ENCODE results near the gene MDH2. TPM values are rescaled to one million over a fixed set of nuclear protein-coding genes. Genes with fewer than 3 reads are reported as not detected.

MDH2 gene
- total and polyA plus RNA-seq, 2 of the 8 experiments (the other 6 are each of a cell fraction or from before 2014, with no cell fraction given) = 203 to 254 TPM

- Histone ChIP-seq H3K18ac (ENCODE audit: extremely low read depth, low read length) (no peak overlapping the region), H3K27me3 (replicated peaks in 1 of 4; ENCODE audit: control insufficient read depth in 3 of 4, extremely low read depth in 1 of 4, insufficient read depth in 3 of 4, low read length in 3 of 4) (no peaks in the 10 kb centered on the region), H2BK15ac (ENCODE audit: low read length) (no peak overlapping the region), H4K8ac (ENCODE audit: extremely low read depth, insufficient read depth, low read length) (no peak overlapping the region), H3K56ac (replicated peaks; ENCODE audit: insufficient read length, low read depth, low read length) (no peak overlapping the region), H3K14ac (ENCODE audit: insufficient read length) (no peak overlapping the region), H3K9ac (replicated peaks in 1 of 4; ENCODE audit: extremely low read depth in 1 of 4, low read depth in 3 of 4, low read length in 3 of 4) (no peak overlapping the region), H2BK120ac (replicated peaks; ENCODE audit: low read depth, low read length) (no peak overlapping the region), H2BK20ac (ENCODE audit: low read length) (no peak overlapping the region), H3K27ac (ENCODE audit: low read depth, low read length) (no peak overlapping the region), H4K5ac (ENCODE audit: insufficient read length, low read depth, low read length) (no peak overlapping the region), H3K79me2 (ENCODE audit: control insufficient read depth in 1 of 2, insufficient read depth in 2 of 2, low read length in 2 of 2) (no peaks in the 10 kb centered on the region), H2BK5ac (ENCODE audit: low read depth, low read length) (no peak overlapping the region), H4K20me1 (replicated peaks in 1 of 2; ENCODE audit: control insufficient read depth in 1 of 2, insufficient read depth in 2 of 2, low read length in 2 of 2) (no peaks in the 10 kb centered on the region), H3K23me2 (ENCODE audit: low read depth, low read length) (no peaks in the 10 kb centered on the region), H3K4me3 (ENCODE audit: extremely low read depth in 1 of 4, insufficient read depth in 2 of 4, low read depth in 3 of 4, low read length in 4 of 4) (no peak overlapping the region), H3K4me2 (ENCODE audit: insufficient read depth in 1 of 2, low read depth in 2 of 2, low read length in 2 of 2) (no peak overlapping the region), H2AFZ (ENCODE audit: low read length) (no peak overlapping the region), H3K9me3 (ENCODE audit: insufficient read depth in 2 of 2, low read depth in 1 of 2, low read length in 1 of 2) (no peaks in the 10 kb centered on the region), H3K79me1 (ENCODE audit: low read depth, low read length) (no peaks in the 10 kb centered on the region), H4K91ac (replicated peaks; ENCODE audit: insufficient read length, low read length) (no peak overlapping the region), H3K4me1 (replicated peaks in 1 of 4; ENCODE audit: control insufficient read depth in 3 of 4, insufficient read depth in 4 of 4, low read length in 3 of 4) (no peaks in the 10 kb centered on the region), H3K4ac (replicated peaks; ENCODE audit: insufficient read length, low read depth, low read length) (no peak overlapping the region), H2BK12ac (ENCODE audit: low read depth, low read length) (no peak overlapping the region), H2AK5ac (ENCODE audit: low read depth, low read length) (no peak overlapping the region), H3K23ac (ENCODE audit: insufficient read length) (no peak overlapping the region), H3K36me3 (ENCODE audit: control insufficient read depth in 2 of 4, insufficient read depth in 4 of 4, low read length in 3 of 4) (peaks cover 0 to 4% (median 0%) of the 10 kb centered on the region in 4 experiments; a peak in 1 of 8 replicates)
- FAIRE-seq = no peak
- no peak for DNase-seq (ENCODE audit: low read depth in 1 of 2, low spot score in 2 of 2)
- ChIA-PET POLR2A (ENCODE audit: partially characterized antibody) (no interaction called here), CTCF (ENCODE audit: partially characterized antibody) (interaction anchor here (0.7 to 3.3 kb wide), 4 partner anchors 11 to 59 kb away, joined by 3 to 18 read pairs (median 4); no protein-coding TSS in a partner anchor)
- 93% methylated on average over 3 of the region's 3 CpGs; no CpG with 5 or more reads in 1 of the 2 experiments for WGBS, 2 experiments (ENCODE audit: extremely low coverage in 1 of 2, insufficient coverage in 1 of 2, insufficient read length in 1 of 2, insufficient replicate concordance in 2 of 2, low coverage in 1 of 2, low lambda C conversion rate in 2 of 2, missing lambda C conversion rate in 1 of 2)
- no peak for TF ChIP-seq SIN3A (conservative IDR thresholded peaks at IDR 0.05 in 1 of 2, IDR thresholded peaks at IDR 0.05 in 1 of 2; ENCODE audit: low read depth in 1 of 2, low read length in 2 of 2)
- no peak for TF ChIP-seq SRF (IDR thresholded peaks at IDR 0.05; ENCODE audit: low read depth, low read length)
- no peak for TF ChIP-seq CHD1 (IDR thresholded peaks at IDR 0.05; ENCODE audit: low read depth, low read length)
- TF ChIP-seq TBP (IDR thresholded peaks at IDR 0.05; ENCODE audit: low read depth, low read length) = no peak
- TF ChIP-seq RAD21 (IDR thresholded peaks at IDR 0.05 in 1 of 2, conservative IDR thresholded peaks at IDR 0.05 in 1 of 2; ENCODE audit: low read depth in 2 of 2, low read length in 2 of 2) = no peak
- TF ChIP-seq ATF3 (IDR thresholded peaks at IDR 0.05; ENCODE audit: insufficient read depth, low read depth, low read length) = no peak
- no peak for TF ChIP-seq RXRA (IDR thresholded peaks at IDR 0.05; ENCODE audit: insufficient read depth, low read depth, low read length)
- TF ChIP-seq FOSL1 (IDR thresholded peaks at IDR 0.05; ENCODE audit: insufficient read depth, low read depth, low read length) = no peak
- TF ChIP-seq ZNF274 (IDR thresholded peaks at IDR 0.05; ENCODE audit: borderline replicate concordance, extremely low read depth, low read length) = no peak
- TF ChIP-seq, protein P1, sequence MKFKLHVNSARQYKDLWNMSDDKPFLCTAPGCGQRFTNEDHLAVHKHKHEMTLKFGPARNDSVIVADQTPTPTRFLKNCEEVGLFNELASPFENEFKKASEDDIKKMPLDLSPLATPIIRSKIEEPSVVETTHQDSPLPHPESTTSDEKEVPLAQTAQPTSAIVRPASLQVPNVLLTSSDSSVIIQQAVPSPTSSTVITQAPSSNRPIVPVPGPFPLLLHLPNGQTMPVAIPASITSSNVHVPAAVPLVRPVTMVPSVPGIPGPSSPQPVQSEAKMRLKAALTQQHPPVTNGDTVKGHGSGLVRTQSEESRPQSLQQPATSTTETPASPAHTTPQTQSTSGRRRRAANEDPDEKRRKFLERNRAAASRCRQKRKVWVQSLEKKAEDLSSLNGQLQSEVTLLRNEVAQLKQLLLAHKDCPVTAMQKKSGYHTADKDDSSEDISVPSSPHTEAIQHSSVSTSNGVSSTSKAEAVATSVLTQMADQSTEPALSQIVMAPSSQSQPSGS (IDR thresholded peaks at IDR 0.05; ENCODE audit: low read length) = no peak
- no peak for TF ChIP-seq BCL11A (IDR thresholded peaks at IDR 0.05; ENCODE audit: low read depth in 2 of 2, low read length in 2 of 2)
- TF ChIP-seq POLR2A (IDR thresholded peaks at IDR 0.05; ENCODE audit: control extremely low read depth in 1 of 2, low read depth in 2 of 2, low read length in 2 of 2) = no peak
These were observed 45.1 kb upstream of the MDH2 start for GRCh38 chr7:76002822-76003221.
